Psoas muscle (tissue), 8 donors: ENCODE results near the gene GATA3. TPM values are rescaled to one million over a fixed set of nuclear protein-coding genes. Genes with fewer than 3 reads are reported as not detected.
"Not testable (repeated sequence)": the region's sequence is repeated elsewhere in the genome, so short reads cannot be mapped to it uniquely, and the experiment has no call there.

Experiments used
- ATAC-seq, 4 donors: fragments of 200-7000 bp; cut with Tn5 transposase; one replicate each; pipeline ENCODE4 v1.9.1; 2020; ENCODE audit warnings: moderate library complexity in 3 of 4, mild to moderate bottlenecking in 2 of 4
- DNase-seq, 2 donors: peaks; one replicate each; pipeline ENCODE4 v3.0.0-alpha.2; 2020
- H3K27ac ChIP-seq: fragments of 200-600 bp; one replicate; pipeline ENCODE4 v1.8.0; 2022
- H3K27me3 ChIP-seq, 3 donors: fragments of 200-600 bp in 1 of 3; one replicate each; pipeline versions ENCODE4 v1.6.1 to v1.8.0; 2013 to 2022; ENCODE audit warnings: low read length in 2 of 3, mild to moderate bottlenecking in 2 of 3, moderate library complexity in 1 of 3; ENCODE audit not compliant: insufficient read depth in 3 of 3
- H3K36me3 ChIP-seq, 2 donors: fragments of 200-600 bp in 1 of 2; one replicate each; pipeline versions ENCODE4 v1.6.1 to v1.8.0; 2013 to 2022; ENCODE audit warnings: low read depth in 1 of 2, mild to moderate bottlenecking in 1 of 2, moderate library complexity in 1 of 2; ENCODE audit not compliant: insufficient read depth in 1 of 2
- H3K4me1 ChIP-seq: fragments of 200-600 bp; one replicate; pipeline ENCODE4 v1.8.0; 2022
- H3K4me3 ChIP-seq: fragments of 200-600 bp; one replicate; pipeline ENCODE4 v1.8.0; 2022; ENCODE audit warnings: mild to moderate bottlenecking
- H3K9me3 ChIP-seq: fragments of 200-600 bp; one replicate; pipeline ENCODE4 v1.8.0; 2022
- WGBS, 3 donors: extraction: QIAGEN DNeasy Blood & Tissue Kit; methylation state at CpG; one replicate each; pipeline versions ENCODE4 v1.1.6 to v1.1.7; 2013; 5-methylcytosine and 5-hydroxymethylcytosine counted together
- intact Hi-C, 2 donors: fragments of 100-400 bp; cut with DNase I; formaldehyde crosslinking; loops; one replicate each; pipeline versions ENCODE4 v1.11.0 to v1.14.2; 2022
- polyA plus RNA-seq, 3 donors: library from polyadenylated mRNA; stranded (reverse); fragments of 200-250 nt; gene quantifications; one replicate each; pipeline ENCODE4 v1.2.3, GENCODE V29; 2013
- total RNA-seq, 4 donors: library from RNA; stranded (reverse); fragmentation: NEBNext Ultra II Directional in 2 of 4; extraction: Animal tissue kit (Norgen Biotek cat#: 25700) in 2 of 4; gene quantifications; one replicate each; pipeline versions ENCODE4 v1.2.1 to v1.2.4, GENCODE V29; 2021 to 2023
- TF ChIP-seq, protein P1 (sequence below): fragments of 200-600 bp; IDR thresholded peaks from one replicate; pipeline ENCODE4 v1.8.0; 2022; ENCODE audit warnings: antibody characterized with exemption
- donor health status: healthy with polysubstance abuse.
- donor health status: DM: no; HTN: no; CAD: no; lungs with moderate emphysema.
- donor health status: Bipolar disorder and iron deficiency.
- donor health status: healthy.
- donor health status: DM: yes; HTN: yes; CAD: no.
- donor health status: DM: no; HTN: no; CAD: no.
- donor health status: DM: no; HTN: no; CAD: no.
- donor health status: DM: yes; HTN: yes; CAD: no.

GATA3 gene
- total and polyA plus RNA-seq, 7 donors, result 0.64 to 1.8 (median 0.74) TPM

DNA sequence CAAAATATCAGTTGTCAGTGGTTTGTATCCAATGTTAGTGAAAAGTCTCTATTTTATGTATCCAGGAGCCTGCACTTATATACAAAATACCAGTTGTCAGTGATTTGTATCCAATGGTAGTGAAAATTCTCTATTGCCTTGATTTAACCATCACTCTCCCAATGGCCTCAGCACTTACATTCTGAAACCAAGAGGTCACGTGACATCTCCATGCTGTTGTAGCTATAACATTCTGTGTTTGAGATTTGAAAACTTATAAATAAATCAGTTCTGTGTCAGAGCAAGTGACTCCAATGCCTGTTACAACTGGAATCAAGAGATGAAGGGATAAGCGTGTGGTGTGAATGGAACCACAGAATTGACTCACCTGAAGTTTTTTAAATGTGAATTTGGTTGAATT lies 30.6 kb upstream of the GATA3 start:
- Histone ChIP-seq H3K4me1 (no peaks in the 10 kb centered on the region), H3K4me3 (no peak overlapping the region), H3K9me3 (no peaks in the 10 kb centered on the region), H3K27ac (no peak overlapping the region), H3K36me3 (no peaks in the 10 kb centered on the region), H3K27me3 (peaks cover 6 to 33% (median 8%) of the 10 kb centered on the region in 3 donors)
- intact Hi-C loops, result no loop called here
- TF ChIP-seq, protein P1, sequence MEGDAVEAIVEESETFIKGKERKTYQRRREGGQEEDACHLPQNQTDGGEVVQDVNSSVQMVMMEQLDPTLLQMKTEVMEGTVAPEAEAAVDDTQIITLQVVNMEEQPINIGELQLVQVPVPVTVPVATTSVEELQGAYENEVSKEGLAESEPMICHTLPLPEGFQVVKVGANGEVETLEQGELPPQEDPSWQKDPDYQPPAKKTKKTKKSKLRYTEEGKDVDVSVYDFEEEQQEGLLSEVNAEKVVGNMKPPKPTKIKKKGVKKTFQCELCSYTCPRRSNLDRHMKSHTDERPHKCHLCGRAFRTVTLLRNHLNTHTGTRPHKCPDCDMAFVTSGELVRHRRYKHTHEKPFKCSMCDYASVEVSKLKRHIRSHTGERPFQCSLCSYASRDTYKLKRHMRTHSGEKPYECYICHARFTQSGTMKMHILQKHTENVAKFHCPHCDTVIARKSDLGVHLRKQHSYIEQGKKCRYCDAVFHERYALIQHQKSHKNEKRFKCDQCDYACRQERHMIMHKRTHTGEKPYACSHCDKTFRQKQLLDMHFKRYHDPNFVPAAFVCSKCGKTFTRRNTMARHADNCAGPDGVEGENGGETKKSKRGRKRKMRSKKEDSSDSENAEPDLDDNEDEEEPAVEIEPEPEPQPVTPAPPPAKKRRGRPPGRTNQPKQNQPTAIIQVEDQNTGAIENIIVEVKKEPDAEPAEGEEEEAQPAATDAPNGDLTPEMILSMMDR, result no peak
- no peak for ATAC-seq
- 88 to 91% (median 91%) methylated on average over 2 of the region's 2 CpGs for WGBS, 3 donors
- DNase-seq, result no peak

DNA sequence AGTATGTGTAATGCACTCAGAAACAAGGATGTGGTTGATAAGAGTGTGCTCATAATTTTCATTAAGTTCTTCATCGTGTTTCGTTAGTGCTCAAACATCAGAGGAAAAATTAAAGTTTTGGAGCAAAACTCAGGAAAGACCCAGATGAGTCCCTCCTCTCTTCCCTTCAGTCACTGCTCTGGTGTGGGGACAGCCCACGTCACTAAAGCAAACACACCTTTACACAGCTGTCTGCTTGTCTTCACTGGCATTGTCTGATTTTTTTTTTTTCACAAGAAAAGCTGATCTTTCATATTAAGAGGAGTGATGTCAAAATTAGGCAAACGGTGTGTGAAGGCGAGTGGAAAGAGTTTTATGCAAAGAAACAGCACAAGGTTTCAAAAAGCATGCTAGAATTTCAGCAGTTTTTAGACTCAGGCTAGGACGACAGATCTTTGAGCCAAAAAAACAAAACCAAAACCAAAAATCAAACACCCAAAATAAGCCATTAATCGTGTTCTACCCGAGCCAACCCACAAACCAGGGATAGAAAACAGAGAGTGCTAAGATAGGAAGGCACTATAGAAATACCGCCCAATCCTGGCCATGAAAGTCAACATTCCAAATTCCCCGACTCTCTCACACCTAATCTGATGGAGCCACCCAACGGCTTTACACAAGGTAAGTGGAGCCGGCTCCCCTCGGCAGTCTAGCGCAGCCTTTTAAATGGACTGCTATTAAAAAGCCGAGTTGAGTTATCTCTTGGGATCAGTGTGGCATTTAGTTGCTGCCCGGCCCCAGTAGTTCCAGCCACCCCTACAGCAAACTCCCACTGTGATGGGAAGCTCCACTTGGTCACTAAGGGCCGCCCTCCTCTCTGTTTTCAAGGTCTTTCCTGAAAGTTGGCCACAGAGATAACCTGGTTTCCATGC lies 27.9 kb upstream of the GATA3 start:
- Histone ChIP-seq H3K27ac (no peak overlapping the region), H3K9me3 (no peaks in the 10 kb centered on the region), H3K4me1 (no peaks in the 10 kb centered on the region), H3K27me3 (peaks cover 6 to 56% (median 12%) of the 10 kb centered on the region in 3 donors), H3K36me3 (no peaks in the 10 kb centered on the region), H3K4me3 (no peak overlapping the region)
- ATAC-seq (no peak), DNase-seq (no peak)
- intact Hi-C loops, result no loop called here
- WGBS, 3 donors, result 40 to 47% (median 41%) methylated on average over 17 of the region's 17 CpGs
- TF ChIP-seq, protein P1, result no peak

DNA sequence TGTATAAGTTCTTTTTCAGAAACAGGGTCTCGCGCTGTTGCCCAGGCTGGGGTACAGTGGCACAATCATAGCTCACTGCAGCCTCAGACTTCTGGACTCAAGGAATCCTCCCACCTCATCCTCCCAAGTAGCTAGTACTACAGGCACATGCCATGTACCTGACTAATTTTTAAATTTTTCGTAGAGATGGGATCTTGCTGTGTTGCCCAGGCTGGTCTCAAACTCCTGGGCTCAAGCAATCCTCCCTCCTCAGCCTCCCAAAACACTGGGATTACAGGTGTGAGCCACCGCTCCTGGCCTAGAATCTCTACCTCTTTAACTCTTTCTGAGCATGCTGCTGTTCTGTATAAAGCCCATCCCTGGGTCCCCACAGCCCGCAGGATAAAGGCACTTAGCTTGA lies 23.3 kb upstream of the GATA3 start:
- H3K4me3 ChIP-seq, ATAC-seq, H3K27ac ChIP-seq, H3K36me3 ChIP-seq, H3K9me3 ChIP-seq, intact Hi-C loops, DNase-seq: not testable (repeated sequence)
- WGBS, 3 donors, result 82 to 88% (median 88%) methylated on average over 5 of the region's 5 CpGs
- Histone ChIP-seq H3K27me3 (peaks cover 8 to 86% (median 36%) of the 10 kb centered on the region in 3 donors), H3K4me1 (peaks cover 16% of the 10 kb centered on the region)

DNA sequence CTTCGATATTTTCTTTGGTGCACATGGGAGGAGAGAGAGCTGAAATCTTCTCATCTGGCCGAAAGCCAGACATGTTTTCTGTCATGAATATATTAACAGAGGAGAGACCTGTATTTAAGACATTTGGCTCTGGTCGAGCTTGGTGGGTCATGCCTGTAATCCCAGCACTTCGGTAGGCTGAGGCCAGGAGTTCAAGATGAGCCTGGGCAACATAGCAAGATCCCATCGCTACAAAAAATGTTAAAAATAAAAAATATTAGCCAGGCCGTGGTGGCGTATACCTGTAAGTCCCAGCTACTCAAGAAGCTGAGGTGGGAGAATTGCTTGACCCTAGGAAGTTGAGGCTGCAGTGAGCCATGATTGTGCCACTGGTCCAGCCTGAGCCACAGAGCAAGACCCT lies 21.9 kb upstream of the GATA3 start:
- Histone ChIP-seq H3K4me1 (peaks cover 16% of the 10 kb centered on the region), H3K9me3 (no peaks in the 10 kb centered on the region), H3K4me3 (no peak overlapping the region), H3K27ac (no peak overlapping the region), H3K36me3 (no peaks in the 10 kb centered on the region), H3K27me3 (peaks cover 3 to 87% (median 41%) of the 10 kb centered on the region in 3 donors)
- ATAC-seq (no peak), DNase-seq (no peak)
- 76 to 87% (median 78%) methylated on average over 7 of the region's 7 CpGs for WGBS, 3 donors
- TF ChIP-seq, protein P1, result no peak
- intact Hi-C loops, result no loop called here

DNA sequence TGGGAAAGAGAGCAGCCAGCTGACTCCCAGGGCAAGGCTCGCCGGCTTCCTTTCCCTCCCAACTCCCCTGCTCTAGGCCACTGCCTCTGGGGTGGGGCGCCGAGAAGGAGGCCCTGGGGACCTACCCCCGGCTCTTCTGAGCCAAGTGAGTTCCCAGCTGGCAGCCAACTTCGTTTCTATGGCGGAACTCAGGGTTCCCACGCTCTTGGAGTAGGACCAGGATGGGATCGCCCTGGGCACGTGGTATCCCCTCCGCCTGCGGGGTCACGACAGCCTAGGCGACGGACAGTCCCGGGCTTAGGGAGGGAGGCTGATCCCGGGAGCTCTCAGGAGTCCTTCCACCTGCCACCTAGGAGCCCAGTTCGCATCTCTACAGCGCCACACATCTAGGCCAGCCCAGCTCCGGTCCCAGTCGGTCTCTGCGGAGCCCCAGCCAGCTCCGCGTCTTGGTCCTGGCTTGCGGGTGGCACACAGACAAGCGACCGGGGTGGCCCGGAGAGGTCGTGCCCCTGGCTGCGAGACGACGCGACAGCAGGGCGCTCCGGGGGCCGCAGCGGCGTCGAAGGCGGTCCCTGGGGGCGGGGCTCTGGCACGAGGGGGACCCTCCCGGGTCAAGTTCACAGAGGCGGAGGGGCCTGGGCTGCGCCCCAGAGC lies 20.5 kb upstream of the GATA3 start:
- ATAC-seq (peak in 2 of 4 donors; percentile 16 to 49), DNase-seq (peak; percentile 18 to 52)
- H3K4me1 ChIP-seq, result peaks cover 16% of the 10 kb centered on the region
- peaks cover 10 to 96% (median 49%) of the 10 kb centered on the region in 3 donors for H3K27me3 ChIP-seq
- intact Hi-C loops, result no loop called here
- H3K4me3 ChIP-seq, result peak overlapping the region; percentile 43
- TF ChIP-seq, protein P1, result no peak
- no peaks in the 10 kb centered on the region for H3K36me3 ChIP-seq
- no peak overlapping the region for H3K27ac ChIP-seq
- H3K9me3 ChIP-seq, result no peaks in the 10 kb centered on the region
- WGBS, 3 donors, result 2 to 4% (median 3%) methylated on average over 37 to 45 of the region's 45 CpGs
